Fibroblast of pulmonary artery (primary cell): ENCODE data around the gene GSTT4.
"Not testable (repeated sequence)": the region's sequence is repeated elsewhere in the genome, so short reads cannot be mapped to it uniquely, and the experiment has no call there.

ENCODE experiments used
- DNase-seq: peaks from one replicate; pipeline ENCODE4 v3.0.0-alpha.2; 2010; ENCODE audit warnings: low read depth
- H3K4me3 ChIP-seq: replicated peaks from 2 replicates; pipeline ENCODE4 v1.5.1; 2011; ENCODE audit warnings: low read depth, mild to moderate bottlenecking, control low read depth, low read length, moderate library complexity
- TF ChIP-seq, protein P1 (sequence below): IDR thresholded peaks from 2 replicates; pipeline ENCODE4 v1.5.1; 2011; ENCODE audit warnings: mild to moderate bottlenecking, control low read depth, low read length, inconsistent platforms; ENCODE audit errors: missing control alignments

Gene GSTT4

DNA sequence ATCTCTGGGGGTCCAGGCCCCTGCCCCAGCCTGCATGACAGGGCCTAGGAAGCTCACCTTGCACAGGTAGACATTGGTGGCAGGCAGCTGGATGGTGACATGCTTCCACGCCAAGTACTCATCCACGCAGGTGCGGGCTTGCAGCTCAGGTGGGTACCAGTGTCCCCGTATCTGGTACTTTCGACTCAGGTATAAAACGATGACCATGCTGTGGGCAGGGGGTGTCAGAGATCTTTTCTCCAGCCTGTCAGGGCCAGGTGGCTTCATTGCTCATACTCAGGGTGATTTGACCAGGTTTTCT is 1.6 kb upstream of the GSTT4 start:
- TF ChIP-seq, protein P1, sequence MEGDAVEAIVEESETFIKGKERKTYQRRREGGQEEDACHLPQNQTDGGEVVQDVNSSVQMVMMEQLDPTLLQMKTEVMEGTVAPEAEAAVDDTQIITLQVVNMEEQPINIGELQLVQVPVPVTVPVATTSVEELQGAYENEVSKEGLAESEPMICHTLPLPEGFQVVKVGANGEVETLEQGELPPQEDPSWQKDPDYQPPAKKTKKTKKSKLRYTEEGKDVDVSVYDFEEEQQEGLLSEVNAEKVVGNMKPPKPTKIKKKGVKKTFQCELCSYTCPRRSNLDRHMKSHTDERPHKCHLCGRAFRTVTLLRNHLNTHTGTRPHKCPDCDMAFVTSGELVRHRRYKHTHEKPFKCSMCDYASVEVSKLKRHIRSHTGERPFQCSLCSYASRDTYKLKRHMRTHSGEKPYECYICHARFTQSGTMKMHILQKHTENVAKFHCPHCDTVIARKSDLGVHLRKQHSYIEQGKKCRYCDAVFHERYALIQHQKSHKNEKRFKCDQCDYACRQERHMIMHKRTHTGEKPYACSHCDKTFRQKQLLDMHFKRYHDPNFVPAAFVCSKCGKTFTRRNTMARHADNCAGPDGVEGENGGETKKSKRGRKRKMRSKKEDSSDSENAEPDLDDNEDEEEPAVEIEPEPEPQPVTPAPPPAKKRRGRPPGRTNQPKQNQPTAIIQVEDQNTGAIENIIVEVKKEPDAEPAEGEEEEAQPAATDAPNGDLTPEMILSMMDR, result no peak
- no peak overlapping the region for H3K4me3 ChIP-seq

DNA sequence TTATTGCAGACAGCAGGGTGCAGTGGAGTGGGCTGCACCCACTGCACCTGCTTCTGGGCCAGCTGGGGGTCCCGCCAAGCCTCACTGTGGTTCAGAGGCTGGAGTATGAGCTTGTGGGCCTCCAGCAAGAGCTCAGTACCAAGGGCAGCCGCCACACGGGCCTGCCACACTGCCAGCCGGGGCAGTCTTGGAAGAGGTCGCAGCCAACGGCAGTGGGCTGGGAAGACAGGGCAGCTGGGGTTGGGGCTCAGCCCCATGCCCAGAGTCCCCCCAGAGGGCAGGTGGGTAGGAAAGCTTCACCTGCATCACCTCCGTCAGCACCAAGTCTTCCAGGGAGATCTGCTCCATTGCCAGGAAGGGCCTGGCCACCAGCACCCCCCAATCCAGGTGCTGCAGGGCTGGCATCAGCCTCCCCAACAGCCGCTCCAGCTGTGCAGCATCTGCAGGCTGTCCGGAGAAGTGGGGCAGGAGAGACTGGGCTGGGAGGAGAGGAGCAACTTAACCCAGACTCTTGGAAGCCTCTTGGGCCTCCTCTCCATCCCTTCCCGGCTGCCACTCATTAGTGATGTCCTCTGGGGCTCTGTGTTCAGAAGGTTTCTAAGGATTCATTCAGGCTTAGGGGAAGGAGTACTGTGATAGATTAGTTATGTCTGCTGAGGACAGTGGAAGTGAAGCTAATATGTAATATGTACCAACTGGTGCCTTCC is 1.1 kb upstream of the GSTT4 start:
- H3K4me3 ChIP-seq, result no peak overlapping the region
- TF ChIP-seq, protein P1, result no peak
- no peak for DNase-seq

More for the DNA sequence above, 1.6 kb upstream of the GSTT4 start:
- no peak for DNase-seq

DNA sequence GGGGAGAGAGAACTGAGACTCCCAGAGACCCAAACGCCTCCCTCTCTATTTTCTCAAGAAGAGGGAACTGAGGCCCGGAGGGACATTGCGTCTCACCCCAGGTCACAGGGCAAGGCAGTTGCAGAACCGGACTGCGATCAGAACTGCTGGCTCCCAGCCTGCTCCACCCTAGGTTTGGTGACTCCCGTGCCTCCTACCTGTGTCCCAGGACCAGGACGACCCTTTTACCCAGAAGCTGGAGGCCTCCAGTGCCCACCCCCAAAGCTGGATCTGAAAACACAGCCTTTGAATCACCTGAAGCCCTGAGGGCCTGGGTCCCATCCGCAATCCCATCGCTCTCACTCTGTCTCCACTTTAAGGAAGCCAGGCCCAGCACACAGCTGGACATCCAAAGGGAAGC is 1.4 kb downstream of the GSTT4 start:
- DNase-seq, result no peak
- TF ChIP-seq, protein P1, result no peak
- H3K4me3 ChIP-seq, result no peak overlapping the region

DNA sequence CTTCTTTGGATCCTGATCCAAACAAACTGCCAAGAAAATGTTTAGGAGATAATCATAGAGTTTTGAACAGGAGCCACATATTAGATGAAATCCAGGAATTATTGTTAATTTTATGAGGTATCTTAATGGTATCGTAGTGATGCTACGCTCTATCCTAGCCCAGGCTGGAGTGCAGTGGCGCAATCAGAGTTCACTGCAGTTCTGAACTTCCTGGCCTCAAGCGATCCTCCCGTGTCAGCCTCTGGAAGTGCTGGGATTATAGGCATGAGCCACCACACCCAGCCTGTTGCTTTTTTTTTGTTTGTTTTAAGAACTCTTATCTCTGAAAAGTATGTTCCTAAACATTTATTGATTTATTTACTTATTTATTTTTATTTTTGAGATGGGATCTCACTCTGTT is 2.4 kb downstream of the GSTT4 start:
- TF ChIP-seq, protein P1, result no peak
- DNase-seq, result no peak
- no peak overlapping the region for H3K4me3 ChIP-seq

DNA sequence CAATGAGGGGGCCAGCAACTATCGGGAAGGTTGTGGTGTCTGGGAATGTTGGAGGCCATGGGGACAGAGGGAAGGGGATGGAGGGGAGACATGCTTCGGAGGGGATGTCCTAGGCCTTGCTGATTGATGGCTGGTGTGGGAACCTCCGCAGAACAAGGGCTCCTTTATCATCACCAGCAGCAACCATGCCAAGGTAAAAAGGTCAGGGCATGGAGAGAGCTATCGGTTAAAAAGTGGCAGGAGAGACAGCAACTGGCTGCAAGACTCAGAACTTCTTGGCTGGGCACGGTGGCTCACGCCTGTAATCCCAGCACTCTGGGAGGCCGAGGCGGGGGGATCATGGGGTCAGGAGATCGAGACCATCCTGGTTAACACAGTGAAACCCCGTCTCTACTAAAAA is 3.0 kb downstream of the GSTT4 start:
- H3K4me3 ChIP-seq, result no peak overlapping the region
- DNase-seq, result no peak
- TF ChIP-seq, protein P1, result no peak

DNA sequence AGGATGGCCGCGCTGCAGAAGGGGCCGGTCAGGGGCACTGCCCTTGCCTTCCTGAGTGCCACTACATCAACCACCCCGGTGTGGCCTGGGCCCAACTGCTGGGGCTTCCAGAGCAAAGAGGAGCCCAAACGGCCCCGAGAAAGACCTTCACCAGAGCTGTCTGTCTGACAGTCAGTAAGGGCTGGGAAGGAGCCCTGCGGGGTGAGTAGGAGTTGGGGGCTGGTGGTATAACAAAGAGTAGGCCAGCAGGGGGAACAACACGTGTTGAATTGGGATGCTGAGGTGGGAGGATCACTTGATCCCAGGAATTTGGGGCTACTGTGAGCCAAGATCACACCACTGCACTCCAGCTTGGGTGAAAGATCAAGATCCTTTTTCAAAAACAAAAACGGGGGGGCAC is 3.9 kb downstream of the GSTT4 start:
- DNase-seq, result no peak
- TF ChIP-seq, protein P1, result no peak
- H3K4me3 ChIP-seq, result no peak overlapping the region

DNA sequence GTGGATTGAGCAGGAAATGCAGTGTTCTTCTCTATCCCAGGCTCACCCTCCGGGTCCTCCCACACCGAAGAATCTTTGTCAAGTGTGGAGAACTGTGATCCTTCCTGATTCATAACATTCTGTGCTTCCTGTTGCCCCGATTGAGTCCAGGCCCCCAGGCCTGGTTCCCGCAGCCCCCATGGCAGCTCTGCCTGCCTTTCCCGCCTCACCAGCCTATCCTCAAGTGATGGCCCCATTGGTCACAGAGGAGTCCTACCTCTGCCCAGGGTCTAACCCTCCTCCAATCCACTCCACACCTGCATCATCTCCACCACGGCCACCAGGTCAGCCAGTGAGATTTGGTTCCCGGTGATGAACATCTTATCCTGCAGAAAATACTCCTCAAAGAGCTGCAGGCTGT is 5.5 kb downstream of the GSTT4 start:
- not testable (repeated sequence) for H3K4me3 ChIP-seq, DNase-seq

DNA sequence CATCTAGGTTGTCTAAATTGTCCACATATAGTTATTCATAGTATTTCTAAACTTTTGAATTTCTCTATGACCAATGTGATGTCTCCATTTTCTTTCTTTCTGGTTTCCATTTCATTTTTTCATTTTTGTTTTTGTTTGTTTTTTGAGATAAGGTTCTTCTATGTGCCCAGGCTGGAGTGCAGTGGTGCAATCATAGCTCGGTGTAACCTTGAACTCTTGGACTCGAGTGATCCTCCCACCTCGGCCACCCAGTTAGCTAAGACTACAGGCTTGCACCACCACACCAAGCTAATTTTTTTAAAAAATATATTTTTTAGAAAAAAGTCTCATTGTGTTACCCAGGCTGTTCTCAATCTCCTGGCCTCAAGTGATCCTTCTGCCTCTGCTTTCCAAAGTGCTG is 8.2 kb downstream of the GSTT4 start:
- TF ChIP-seq, protein P1, result no peak

DNA sequence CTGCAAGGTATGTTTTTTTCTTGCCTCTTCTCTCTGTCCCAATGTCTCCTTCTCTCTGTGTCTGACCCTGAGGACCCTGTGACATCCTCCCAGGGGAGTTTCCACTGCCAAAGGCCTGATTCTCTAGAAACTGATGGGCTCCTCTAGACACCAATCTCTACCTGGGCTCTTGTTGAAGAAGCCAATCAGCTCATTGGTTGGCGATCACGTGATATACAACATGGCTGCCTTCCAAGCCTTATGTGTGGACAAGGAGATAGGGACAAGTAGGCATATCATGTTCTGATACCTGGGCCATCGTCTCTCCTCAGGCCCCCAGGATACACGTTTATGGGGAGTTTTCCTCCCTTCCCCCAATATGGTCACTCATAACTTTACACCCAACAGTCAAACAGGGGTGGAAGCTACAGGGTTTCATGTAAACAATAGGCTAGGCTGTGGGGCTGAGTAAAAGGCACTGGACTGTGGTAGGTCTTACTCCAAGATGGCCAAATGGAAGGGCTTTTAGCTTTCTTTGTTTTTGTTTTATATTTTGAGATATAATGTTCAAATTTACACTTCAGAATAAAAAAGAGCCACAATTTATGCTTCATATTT is 11.6 kb downstream of the GSTT4 start:
- not testable (repeated sequence) for H3K4me3 ChIP-seq, DNase-seq

More for the DNA sequence above, 8.2 kb downstream of the GSTT4 start:
- H3K4me3 ChIP-seq, result no peak overlapping the region
- DNase-seq, result no peak

DNA sequence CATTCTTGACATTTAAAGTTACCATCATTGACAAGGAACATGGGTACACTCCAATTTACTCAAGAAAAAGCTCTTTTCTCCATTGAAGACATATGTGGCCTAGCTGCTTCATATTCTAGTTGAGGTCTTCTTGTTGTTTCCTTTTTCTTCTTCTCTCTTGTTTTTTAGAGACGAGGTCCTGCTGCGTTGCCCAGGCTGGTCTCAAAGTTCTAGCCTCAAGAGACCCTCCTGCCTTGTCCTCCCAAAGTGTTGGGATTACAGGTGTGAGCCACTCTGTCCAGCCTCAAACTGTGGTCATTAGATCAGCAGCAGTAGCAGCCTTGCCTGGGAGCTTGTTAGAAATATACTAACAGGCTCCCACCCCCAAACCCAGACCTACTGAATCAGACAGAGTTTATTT is 12.2 kb downstream of the GSTT4 start:
- not testable (repeated sequence) for DNase-seq, H3K4me3 ChIP-seq
